Activated CD8-positive, alpha-beta memory T cell treated with anti-CD3 and anti-CD28 coated beads for 36 hours (primary cell): Measurements from ENCODE around the gene ERH. TPM values are rescaled to one million over a fixed set of nuclear protein-coding genes. Genes with fewer than 3 reads are reported as not detected.

ENCODE experiments used
- CTCF ChIA-PET: fragments of 350-600 bp; sonication (Branson Sonifier 250); formaldehyde crosslinking; loops from one replicate; lab custom pipeline; 2021; ENCODE audit warnings: antibody characterized with exemption; lab: Charles Lee
- POLR2A ChIA-PET: fragments of 350-600 bp; sonication (Branson Sonifier 250); formaldehyde crosslinking; loops from one replicate; lab custom pipeline; 2021; ENCODE audit warnings: antibody characterized with exemption; lab: Charles Lee
- total RNA-seq, 2 experiments: library from RNA; stranded (reverse); gene quantifications; one replicate each; pipeline ENCODE4 v1.2.3, GENCODE V29; 2021

The ERH gene
- total RNA-seq, 2 experiments from 2014 or later, result 386 to 398 TPM

DNA sequence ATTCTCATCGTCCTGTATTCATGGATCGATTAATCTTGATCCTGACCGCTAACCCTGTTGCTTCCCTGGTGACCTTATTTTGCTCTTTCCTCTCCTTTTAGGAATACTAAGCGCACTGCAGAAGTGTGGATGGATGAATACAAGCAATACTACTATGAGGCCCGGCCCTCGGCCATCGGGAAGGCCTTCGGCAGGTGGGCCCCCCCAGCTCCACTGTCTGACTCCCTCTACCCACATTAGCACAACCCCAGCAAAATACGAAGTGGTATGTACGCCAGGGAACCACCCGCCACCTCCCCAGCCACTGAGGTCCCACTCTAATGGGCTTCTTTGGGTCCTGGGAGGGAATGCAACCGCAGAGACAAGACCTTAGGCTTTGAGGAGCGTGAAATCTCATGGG is 58.7 kb downstream of the ERH start:
- CTCF ChIA-PET, result no interaction called here
- POLR2A ChIA-PET, result no interaction called here

DNA sequence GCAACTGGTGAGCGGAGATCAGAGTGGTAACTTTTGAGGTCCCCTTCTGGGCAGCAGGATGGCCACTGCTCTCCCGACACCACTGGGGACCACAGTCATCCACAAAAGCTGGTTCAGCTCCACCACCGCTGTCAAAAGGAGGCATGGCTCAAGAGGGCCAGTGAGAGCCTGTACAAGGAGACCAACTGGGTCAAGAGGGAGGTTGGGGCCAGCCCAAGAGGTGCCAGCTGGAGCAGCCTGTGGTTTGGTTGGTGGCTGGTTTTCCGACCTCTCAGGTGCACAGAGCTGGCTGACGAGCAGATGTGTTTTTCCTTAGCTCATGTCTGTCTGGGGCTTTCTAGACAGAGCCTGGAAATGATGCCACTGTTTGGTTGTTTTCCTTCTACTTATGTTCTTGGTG is 60.1 kb downstream of the ERH start:
- ChIA-PET POLR2A (no interaction called here), CTCF (interaction anchor here (1.1 kb wide), 1 partner anchor 9 kb away, joined by 3 read pairs; no protein-coding TSS in a partner anchor)

DNA sequence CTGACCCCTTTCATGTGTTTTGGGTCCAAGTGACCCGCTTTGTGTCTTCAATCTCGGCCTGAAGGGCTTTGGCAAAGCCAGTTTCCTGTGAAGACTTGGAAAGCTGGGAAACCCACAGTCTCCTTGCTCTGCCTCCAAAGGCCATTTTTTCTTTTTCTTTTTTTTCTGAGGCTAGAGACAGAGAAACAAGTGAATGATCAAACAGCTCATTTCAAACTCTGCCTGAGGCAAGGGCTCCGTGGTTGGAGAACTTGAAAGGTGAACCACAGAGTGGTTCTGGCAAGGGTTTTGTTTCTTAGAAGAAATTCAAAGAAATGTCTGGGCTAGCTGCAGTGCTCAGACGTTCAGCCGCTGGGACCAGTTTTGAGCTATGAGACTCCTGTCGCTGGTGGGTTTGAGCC is 62.7 kb downstream of the ERH start:
- POLR2A ChIA-PET, result interaction anchor here (0.6 kb wide), 1 partner anchor 8 kb away, joined by 3 read pairs; no protein-coding TSS in a partner anchor

DNA sequence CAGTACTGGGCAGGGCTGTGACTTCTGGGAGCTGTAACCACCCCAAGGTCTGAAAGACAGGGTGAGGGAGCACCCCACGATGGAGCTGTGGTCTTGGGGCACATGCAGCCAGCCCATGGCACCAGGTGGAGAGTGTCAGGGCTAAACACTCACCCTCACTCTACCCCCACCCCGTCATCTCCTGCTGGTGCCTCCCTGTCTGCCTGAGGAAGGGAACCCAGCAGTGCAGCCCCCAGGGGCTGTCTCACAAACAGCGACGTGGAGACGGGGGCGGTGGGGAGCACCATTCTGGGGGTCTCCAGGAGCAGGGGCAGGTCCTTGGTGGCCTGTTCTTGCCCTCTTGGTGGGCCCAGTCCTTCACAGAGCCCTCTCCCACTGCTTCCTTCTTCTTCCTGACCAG is 63.5 kb downstream of the ERH start:
- POLR2A ChIA-PET, result no interaction called here
- CTCF ChIA-PET, result no interaction called here

More for the DNA sequence above, 62.7 kb downstream of the ERH start:
- CTCF ChIA-PET, result no interaction called here

DNA sequence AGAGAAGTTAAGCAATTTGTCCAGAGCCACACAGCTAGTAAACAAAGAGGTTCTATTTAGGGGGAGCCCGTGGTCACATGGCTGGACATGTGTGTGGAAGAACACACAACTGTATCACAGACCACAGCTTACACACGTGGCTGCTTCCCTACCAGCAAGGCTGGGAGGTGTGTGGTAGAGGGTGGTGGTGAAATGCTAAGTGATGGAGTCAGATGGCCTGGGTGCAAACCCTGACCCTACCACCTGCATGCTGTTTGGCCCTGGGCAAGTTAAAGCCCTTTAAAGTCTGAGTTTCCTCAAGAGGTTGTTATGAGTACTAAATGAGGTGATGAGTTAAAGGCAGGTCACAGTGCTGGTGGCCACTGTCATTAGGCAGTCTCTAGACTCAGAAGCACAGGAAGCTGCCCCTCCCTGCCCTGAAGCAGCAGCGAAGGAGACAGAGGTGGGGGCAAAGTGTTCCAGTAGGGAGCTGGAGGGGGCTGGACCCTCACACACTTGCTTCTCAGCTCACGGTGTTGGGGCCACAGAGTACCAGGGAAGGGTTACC is 64.2 kb downstream of the ERH start:
- ChIA-PET CTCF (interaction anchor here (0.5 kb wide), 1 partner anchor 275 kb away, joined by 3 read pairs; no protein-coding TSS in a partner anchor), POLR2A (no interaction called here)

DNA sequence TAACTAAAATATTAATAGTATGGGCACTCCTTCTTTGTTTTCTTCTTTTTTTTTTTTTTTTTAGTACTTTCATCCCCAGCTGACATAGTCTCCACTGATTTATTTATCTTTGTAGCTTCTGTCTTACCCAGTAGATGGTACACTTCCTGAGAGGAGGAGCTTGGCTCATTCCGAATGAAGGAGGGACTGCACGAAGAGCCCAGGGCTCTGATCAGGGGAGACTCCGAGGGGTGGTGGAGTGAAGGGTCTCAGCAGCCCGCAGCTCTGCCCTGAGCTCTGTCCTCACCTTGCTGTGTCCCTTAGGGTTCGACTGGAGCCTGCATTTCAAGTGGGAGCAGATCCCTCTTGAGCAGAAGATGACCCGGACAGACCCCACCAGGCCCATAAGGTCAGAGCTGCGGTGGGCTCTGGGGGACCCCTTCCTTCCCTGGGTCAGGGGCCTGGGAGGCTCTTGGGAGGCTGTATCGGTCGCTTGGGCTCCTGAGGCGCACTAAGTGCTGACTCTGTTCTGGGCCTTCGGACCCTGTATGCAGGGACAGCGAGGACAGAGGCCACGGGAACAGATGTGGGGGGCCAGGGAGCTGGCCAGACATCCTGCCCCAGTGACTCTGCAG is 65.2 kb downstream of the ERH start:
- CTCF ChIA-PET, result interaction anchor here (0.8 kb wide), 1 partner anchor 19 kb away, joined by 7 read pairs; no protein-coding TSS in a partner anchor
- POLR2A ChIA-PET, result no interaction called here

DNA sequence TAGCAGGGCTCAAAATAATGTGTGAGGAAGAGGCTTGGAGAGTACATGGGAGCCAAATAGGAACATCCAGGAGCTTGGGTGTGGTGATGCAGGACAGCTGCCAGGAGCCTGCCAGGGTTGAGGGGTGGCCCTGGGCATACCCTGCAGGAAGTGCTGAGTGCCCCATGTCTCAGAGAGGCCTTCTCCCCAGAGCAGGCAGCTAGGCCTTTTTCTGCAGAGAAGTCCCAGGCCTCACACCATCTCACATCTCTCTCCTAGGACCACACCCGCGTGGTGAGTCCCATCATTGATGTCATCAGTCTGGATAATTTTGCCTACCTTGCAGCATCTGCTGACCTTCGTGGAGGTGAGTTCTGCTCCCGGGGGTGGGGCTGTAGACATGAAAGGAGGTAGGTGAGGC is 66.9 kb downstream of the ERH start:
- POLR2A ChIA-PET, result no interaction called here
- CTCF ChIA-PET, result no interaction called here

Other genes starting within 250 kb of the ERH start
- 10 to 100 TPM; 30.4 to 32.1 TPM for gene DCAF5, start 245.2 kb downstream of the ERH start, total RNA-seq
- 10 to 100 TPM; 10.9 to 12.2 TPM for gene EXD2, start 206.8 kb downstream of the ERH start, total RNA-seq
- under 1 TPM; 0.08 to 0.19 TPM for gene GALNT16, start 138.1 kb downstream of the ERH start, total RNA-seq
- 10 to 100 TPM; 53.6 to 54.9 TPM for gene SLC39A9, start 393 bp upstream of the ERH start, total RNA-seq
- gene PLEKHD1, start 86.4 kb upstream of the ERH start, total RNA-seq, result under 1 TPM in 1 of 2 experiments, not detected in 1; 0.04 TPM
- under 1 TPM in 1 of 2 experiments, not detected in 1; 0.04 TPM for gene CCDC177, start 176.6 kb upstream of the ERH start, total RNA-seq
- gene SUSD6, start 213.3 kb upstream of the ERH start, total RNA-seq, result 10 to 100 TPM; 53.3 to 56.9 TPM